Glutamatergic neuron (in vitro differentiated cells): ENCODE data around the gene AMOTL1. TPM values are rescaled to one million over a fixed set of nuclear protein-coding genes. Genes with fewer than 3 reads are reported as not detected.

Source experiments
- DNase-seq: peaks from one replicate; pipeline ENCODE4 v3.0.0; 2022
- H3K27ac Mint-ChIP-seq: one replicate; pipeline ENCODE4 v1.8.0; 2020; ENCODE audit warnings: mild to moderate bottlenecking, mixed read lengths, inconsistent platforms; ENCODE audit not compliant: unreplicated experiment
- H3K27me3 Mint-ChIP-seq: one replicate; pipeline ENCODE4 v1.8.0; 2020; ENCODE audit warnings: mild to moderate bottlenecking, moderate library complexity, mixed read lengths, inconsistent platforms; ENCODE audit not compliant: unreplicated experiment
- H3K36me3 Mint-ChIP-seq: one replicate; pipeline ENCODE4 v1.8.0; 2020; ENCODE audit warnings: mild to moderate bottlenecking, mixed read lengths, inconsistent platforms; ENCODE audit not compliant: unreplicated experiment
- H3K4me1 Mint-ChIP-seq: one replicate; pipeline ENCODE4 v1.8.0; 2020; ENCODE audit warnings: mild to moderate bottlenecking, low read depth, mixed read lengths, inconsistent platforms; ENCODE audit not compliant: unreplicated experiment
- H3K4me3 Mint-ChIP-seq: one replicate; pipeline ENCODE4 v1.8.0; 2020; ENCODE audit warnings: mild to moderate bottlenecking, mixed read lengths, inconsistent platforms; ENCODE audit not compliant: unreplicated experiment
- H3K9me3 Mint-ChIP-seq: one replicate; pipeline ENCODE4 v1.8.0; 2020; ENCODE audit warnings: mild to moderate bottlenecking, moderate library complexity, mixed read lengths, inconsistent platforms; ENCODE audit not compliant: unreplicated experiment
- CTCF ChIP-seq: fragments of 200-600 bp; sonication (generic); IDR thresholded peaks from one replicate; pipeline ENCODE4 v1.5.0; 2021; ENCODE audit not compliant: partially characterized antibody, unreplicated experiment
- total RNA-seq: library from RNA; stranded (reverse); fragmentation: NEBNext Ultra II Directional; extraction: Animal tissue kit (Norgen Biotek cat#: 25700); gene quantifications from one replicate; pipeline ENCODE4 v1.2.1, GENCODE V29; 2021; ENCODE audit not compliant: unreplicated experiment

The AMOTL1 gene
- total RNA-seq, 1 donor from 2014 or later = 27.6 TPM

DNA sequence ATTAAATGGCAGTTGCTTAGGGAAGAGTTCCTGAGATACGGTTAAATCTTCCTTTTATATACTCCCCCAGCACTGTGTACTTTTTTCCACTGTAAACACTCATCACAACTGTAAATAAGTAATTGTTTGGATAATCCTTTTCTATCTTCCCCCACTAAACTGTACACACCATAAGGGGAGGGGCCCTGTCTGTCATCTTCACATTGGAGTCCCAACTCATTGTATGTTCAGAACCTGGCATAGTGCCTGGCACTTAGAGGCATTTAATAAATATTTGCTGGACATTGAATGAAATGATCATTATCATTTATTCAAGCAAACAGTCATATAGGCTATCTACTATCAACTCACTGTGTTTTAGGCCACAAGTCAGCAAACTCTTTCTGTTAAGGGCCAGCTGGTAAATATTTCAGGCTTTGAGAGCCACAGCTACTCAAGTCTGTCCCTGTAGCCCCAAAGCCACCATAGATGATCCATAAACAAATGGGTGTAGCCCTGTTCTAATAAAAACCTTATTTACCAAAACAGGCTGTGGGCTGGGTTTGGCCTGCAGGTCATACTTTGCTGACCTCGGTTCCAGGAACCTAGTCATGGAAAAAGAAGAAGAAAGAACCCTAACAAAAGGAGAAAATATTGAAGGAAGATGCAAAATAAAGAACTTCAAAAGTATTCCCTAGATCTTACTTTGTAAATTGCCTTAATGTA lies 70.0 kb downstream of the AMOTL1 start:
- no peak for DNase-seq
- no peak overlapping the region for H3K27ac Mint-ChIP-seq
- H3K4me3 Mint-ChIP-seq = no peak overlapping the region
- no peaks in the 10 kb centered on the region for H3K27me3 Mint-ChIP-seq
- H3K9me3 Mint-ChIP-seq = no peaks in the 10 kb centered on the region
- TF ChIP-seq CTCF = no peak
- no peaks in the 10 kb centered on the region for H3K36me3 Mint-ChIP-seq
- no peaks in the 10 kb centered on the region for H3K4me1 Mint-ChIP-seq

DNA sequence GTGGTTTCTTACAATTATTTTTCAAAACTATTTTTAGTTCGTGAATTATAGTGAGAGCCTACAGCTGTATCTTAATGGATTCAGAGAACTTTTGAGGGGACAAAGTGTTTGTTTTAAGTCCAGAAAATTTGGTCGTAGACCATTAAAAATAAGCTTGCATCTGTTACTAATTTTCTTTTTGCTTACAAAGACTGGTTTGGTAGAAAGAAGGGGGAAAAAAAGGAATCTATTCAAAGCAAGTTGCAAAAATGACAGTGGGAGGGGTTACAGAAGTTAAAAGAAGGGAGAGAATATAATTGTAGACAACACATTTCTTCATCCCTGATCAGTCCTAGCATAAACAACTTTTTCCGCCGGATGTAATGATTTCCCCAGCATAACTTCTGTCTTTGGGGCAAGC lies 72.1 kb downstream of the AMOTL1 start:
- no peaks in the 10 kb centered on the region for H3K36me3 Mint-ChIP-seq
- no peak overlapping the region for H3K4me3 Mint-ChIP-seq
- H3K27ac Mint-ChIP-seq = no peak overlapping the region
- TF ChIP-seq CTCF = no peak
- H3K9me3 Mint-ChIP-seq = no peaks in the 10 kb centered on the region
- H3K27me3 Mint-ChIP-seq = no peaks in the 10 kb centered on the region
- no peak for DNase-seq
- no peaks in the 10 kb centered on the region for H3K4me1 Mint-ChIP-seq

DNA sequence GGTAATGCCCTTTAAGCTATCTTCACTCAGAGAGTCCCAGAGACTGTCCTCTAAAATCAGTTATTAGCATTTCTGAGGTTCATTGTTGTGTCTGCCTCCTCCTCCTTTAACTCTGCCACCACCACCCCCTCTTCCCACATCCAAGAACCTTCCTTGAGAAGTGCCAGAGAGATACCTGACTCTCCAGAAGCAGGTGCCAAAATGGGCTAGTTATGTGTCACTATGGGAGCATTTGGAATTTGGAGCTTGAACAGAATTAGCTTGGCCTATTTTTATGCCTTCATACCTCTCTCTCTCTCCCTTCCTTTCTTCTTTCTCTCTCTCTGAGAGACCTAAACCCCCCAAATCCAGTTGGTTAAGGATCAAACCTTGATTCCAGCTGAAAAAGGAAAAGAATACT lies 75.9 kb downstream of the AMOTL1 start:
- Mint-ChIP-seq H3K4me1 (no peaks in the 10 kb centered on the region), H3K36me3 (no peaks in the 10 kb centered on the region), H3K27me3 (no peaks in the 10 kb centered on the region), H3K4me3 (no peak overlapping the region), H3K9me3 (no peaks in the 10 kb centered on the region), H3K27ac (no peak overlapping the region)
- DNase-seq = no peak
- TF ChIP-seq CTCF = no peak

DNA sequence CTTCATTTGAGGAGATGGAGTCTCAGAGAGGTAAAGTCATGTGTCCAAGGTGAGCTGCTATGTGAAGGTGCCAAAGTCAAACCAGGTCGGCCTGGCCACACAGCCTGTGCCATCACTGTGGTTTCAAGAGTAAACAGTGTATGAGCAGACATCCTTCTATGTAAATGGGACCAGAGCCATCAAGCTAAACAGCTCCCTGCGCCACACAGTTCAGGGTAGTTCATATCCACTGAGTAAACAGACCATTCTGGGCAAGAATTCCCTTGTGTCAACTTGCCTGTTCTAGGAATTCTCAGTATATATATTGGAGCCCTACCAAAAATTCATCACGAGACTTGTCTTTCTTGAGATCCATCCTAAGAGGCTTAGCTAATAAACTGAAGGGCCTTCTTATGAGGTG lies 77.5 kb downstream of the AMOTL1 start:
- H3K36me3 Mint-ChIP-seq = no peaks in the 10 kb centered on the region
- DNase-seq = no peak
- H3K27me3 Mint-ChIP-seq = no peaks in the 10 kb centered on the region
- no peaks in the 10 kb centered on the region for H3K9me3 Mint-ChIP-seq
- no peak for TF ChIP-seq CTCF
- no peak overlapping the region for H3K4me3 Mint-ChIP-seq
- H3K27ac Mint-ChIP-seq = no peak overlapping the region
- H3K4me1 Mint-ChIP-seq = no peaks in the 10 kb centered on the region

- DNase-seq = no peak
- Mint-ChIP-seq H3K4me1 (no peaks in the 10 kb centered on the region), H3K9me3 (peaks cover 2% of the 10 kb centered on the region), H3K27me3 (no peaks in the 10 kb centered on the region), H3K4me3 (no peak overlapping the region), H3K27ac (no peak overlapping the region), H3K36me3 (peaks cover 17% of the 10 kb centered on the region)
- TF ChIP-seq CTCF = no peak
These were observed 81.7 kb downstream of the AMOTL1 start for GRCh38 chr11:94849839-94850238.
